GM18520 (cell line): ENCODE measurements around the gene PCDHA8.
"Not testable (repeated sequence)": the region's sequence is repeated elsewhere in the genome, so short reads cannot be mapped to it uniquely, and the experiment has no call there.

Experiments
- ATAC-seq: cut with Tn5 transposase; IDR thresholded peaks from one replicate; pipeline ENCODE4 v1.9.1; 2021; ENCODE audit not compliant: unreplicated experiment

The PCDHA8 gene

GRCh38 chr5:140870221-140871201 is 29.5 kb downstream of the PCDHA8 start:
- ATAC-seq, result no peak

DNA sequence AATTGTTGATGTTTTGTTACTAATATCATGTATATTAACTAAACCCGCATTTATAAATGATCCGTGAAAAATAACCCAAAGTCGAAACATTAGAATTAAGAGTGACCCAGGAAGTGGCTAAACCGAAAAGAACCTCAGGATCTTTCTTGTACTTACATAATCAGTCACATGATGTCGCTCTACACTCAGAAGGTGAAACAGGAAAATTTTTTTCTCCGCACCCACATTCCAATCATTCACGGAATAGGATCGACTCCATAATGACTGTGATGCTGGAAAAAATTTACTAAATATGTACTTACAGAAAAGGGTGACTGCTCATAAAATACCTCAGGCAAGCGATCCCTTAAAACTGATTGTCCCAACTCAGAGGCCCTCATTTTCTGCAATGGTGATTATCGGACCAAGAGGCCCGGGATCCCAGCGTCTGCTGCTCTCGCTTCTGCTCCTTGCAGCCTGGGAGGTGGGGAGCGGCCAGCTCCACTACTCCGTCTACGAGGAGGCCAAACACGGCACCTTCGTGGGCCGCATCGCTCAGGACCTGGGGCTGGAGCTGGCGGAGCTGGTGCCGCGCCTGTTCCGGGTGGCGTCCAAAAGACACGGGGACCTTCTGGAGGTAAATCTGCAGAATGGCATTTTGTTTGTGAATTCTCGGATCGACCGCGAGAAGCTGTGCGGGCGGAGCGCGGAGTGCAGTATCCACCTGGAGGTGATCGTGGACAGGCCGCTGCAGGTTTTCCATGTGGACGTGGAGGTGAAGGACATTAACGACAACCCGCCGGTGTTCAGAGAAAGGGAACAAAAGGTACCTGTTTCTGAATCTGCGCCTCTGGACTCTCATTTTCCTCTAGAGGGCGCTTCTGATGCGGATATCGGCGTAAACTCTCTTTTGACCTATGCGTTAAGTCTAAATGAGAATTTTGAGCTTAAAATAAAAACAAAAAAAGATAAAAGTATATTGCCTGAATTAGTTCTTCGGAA is 34.4 kb downstream of the PCDHA8 start, which contains the start of gene PCDHA12:
PCDHA12 (plus strand) TSS at position 224 of the 981 bp plus-strand sequence; CDS start at position 389, 165 bp downstream.
- ATAC-seq, result no peak

GRCh38 chr5:140876541-140877261 is 35.7 kb downstream of the PCDHA8 start:
- ATAC-seq, result not testable (repeated sequence)

- no peak for ATAC-seq
These were observed 36.2 kb downstream of the PCDHA8 start for GRCh38 chr5:140877262-140877581.

- ATAC-seq, result no peak
These were observed 41.1 kb downstream of the PCDHA8 start, which contains the start of gene PCDHA13 for GRCh38 chr5:140881889-140882590. PCDHA13 (plus strand) TSS chr5:140882124; CDS start chr5:140882269, 145 bp downstream.

- no peak for ATAC-seq
These were observed 41.6 kb downstream of the PCDHA8 start for GRCh38 chr5:140882591-140882899.

DNA sequence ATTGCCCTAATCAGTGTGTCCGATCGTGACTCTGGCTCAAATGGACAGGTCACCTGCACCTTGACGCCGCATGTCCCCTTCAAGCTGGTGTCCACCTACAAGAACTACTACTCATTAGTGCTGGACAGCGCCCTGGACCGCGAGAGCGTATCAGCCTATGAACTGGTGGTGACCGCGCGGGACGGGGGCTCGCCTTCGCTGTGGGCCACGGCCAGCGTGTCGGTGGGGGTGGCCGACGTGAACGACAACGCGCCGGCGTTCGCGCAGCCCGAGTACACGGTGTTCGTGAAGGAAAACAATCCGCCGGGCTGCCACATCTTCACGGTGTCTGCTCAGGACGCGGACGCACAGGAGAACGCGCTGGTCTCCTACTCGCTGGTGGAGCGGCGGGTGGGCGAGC is 42.4 kb downstream of the PCDHA8 start:
- ATAC-seq, result no peak

GRCh38 chr5:140883927-140884697 is 43.1 kb downstream of the PCDHA8 start:
- ATAC-seq, result no peak
